ENCODE results near the gene WDPCP. TPM values are rescaled to one million over a fixed set of nuclear protein-coding genes. Genes with fewer than 3 reads are reported as not detected.

The WDPCP gene
- total and polyA plus RNA-seq, 2 experiments from 2014 or later: 8.8 to 20.4 TPM

DNA sequence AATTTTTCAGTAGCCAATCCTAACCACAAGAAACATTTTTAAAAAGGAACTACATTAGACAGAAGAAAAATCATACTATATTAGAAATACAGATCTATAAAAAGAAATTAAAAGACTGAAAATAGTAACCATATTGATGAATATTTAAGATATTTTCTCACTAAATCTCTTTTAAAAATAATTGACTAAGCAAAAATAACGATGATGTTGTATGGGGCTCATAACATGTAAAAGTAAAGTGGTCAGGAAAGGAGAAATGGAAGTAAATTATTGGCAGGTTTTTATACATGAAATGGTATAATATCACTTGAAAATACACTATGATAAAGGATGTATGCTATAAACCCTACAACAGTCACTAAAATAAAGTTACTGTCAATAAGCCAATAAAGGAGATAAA is 5.4 kb downstream of the WDPCP start:
- peaks cover 7% of the 10 kb centered on the region for H3K27me3 Mint-ChIP-seq (ENCODE audit: insufficient read depth, low read depth, poor library complexity)
- H3K27me3 ChIP-seq (ENCODE audit: insufficient read depth): no peaks in the 10 kb centered on the region
- H3K4me3 Mint-ChIP-seq: no peak overlapping the region; the same call in 2 of the 3 replicates
- H3K27ac ChIP-seq (ENCODE audit: low read depth): no peak overlapping the region
- TF ChIP-seq ZNF331 (CRISPR knock-in tag; IDR thresholded peaks at IDR 0.05; ENCODE audit: low read depth): no peak
- no peak for TF ChIP-seq CTCF (conservative IDR thresholded peaks at IDR 0.05; ENCODE audit: low read depth in 2 of 2)
- TF ChIP-seq CREB1 (CRISPR knock-in tag; IDR thresholded peaks at IDR 0.05; ENCODE audit: low read depth): no peak
- TF ChIP-seq POLR2AphosphoS5 (IDR thresholded peaks at IDR 0.05; ENCODE audit: low read depth): no peak
- TF ChIP-seq ZNF462 (CRISPR knock-in tag; IDR thresholded peaks at IDR 0.05): no peak
- no peak for TF ChIP-seq JUNB (IDR thresholded peaks at IDR 0.05; ENCODE audit: unreplicated experiment)
- no peak for TF ChIP-seq STAT1 (IDR thresholded peaks at IDR 0.05; ENCODE audit: unreplicated experiment)
- TF ChIP-seq EZH2phosphoT487 (IDR thresholded peaks at IDR 0.05; ENCODE audit: unreplicated experiment): no peak
- TF ChIP-seq, protein P1, sequence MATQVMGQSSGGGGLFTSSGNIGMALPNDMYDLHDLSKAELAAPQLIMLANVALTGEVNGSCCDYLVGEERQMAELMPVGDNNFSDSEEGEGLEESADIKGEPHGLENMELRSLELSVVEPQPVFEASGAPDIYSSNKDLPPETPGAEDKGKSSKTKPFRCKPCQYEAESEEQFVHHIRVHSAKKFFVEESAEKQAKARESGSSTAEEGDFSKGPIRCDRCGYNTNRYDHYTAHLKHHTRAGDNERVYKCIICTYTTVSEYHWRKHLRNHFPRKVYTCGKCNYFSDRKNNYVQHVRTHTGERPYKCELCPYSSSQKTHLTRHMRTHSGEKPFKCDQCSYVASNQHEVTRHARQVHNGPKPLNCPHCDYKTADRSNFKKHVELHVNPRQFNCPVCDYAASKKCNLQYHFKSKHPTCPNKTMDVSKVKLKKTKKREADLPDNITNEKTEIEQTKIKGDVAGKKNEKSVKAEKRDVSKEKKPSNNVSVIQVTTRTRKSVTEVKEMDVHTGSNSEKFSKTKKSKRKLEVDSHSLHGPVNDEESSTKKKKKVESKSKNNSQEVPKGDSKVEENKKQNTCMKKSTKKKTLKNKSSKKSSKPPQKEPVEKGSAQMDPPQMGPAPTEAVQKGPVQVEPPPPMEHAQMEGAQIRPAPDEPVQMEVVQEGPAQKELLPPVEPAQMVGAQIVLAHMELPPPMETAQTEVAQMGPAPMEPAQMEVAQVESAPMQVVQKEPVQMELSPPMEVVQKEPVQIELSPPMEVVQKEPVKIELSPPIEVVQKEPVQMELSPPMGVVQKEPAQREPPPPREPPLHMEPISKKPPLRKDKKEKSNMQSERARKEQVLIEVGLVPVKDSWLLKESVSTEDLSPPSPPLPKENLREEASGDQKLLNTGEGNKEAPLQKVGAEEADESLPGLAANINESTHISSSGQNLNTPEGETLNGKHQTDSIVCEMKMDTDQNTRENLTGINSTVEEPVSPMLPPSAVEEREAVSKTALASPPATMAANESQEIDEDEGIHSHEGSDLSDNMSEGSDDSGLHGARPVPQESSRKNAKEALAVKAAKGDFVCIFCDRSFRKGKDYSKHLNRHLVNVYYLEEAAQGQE (IDR thresholded peaks at IDR 0.05; ENCODE audit: unreplicated experiment): no peak
- TF ChIP-seq, protein P2, sequence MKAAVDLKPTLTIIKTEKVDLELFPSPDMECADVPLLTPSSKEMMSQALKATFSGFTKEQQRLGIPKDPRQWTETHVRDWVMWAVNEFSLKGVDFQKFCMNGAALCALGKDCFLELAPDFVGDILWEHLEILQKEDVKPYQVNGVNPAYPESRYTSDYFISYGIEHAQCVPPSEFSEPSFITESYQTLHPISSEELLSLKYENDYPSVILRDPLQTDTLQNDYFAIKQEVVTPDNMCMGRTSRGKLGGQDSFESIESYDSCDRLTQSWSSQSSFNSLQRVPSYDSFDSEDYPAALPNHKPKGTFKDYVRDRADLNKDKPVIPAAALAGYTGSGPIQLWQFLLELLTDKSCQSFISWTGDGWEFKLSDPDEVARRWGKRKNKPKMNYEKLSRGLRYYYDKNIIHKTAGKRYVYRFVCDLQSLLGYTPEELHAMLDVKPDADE (IDR thresholded peaks at IDR 0.05): no peak
- H3K9me2 ChIP-seq (ENCODE audit: insufficient read depth): no peaks in the 10 kb centered on the region
- no peak overlapping the region; the same call in 1 of the 2 replicates for H3K27ac Mint-ChIP-seq
- no peak overlapping the region for H3K4me2 ChIP-seq
- H3K9me3 Mint-ChIP-seq: no peaks in the 10 kb centered on the region
- peaks cover 85% of the 10 kb centered on the region for H3K79me2 ChIP-seq (replicated peaks; ENCODE audit: insufficient read depth)
- no peaks in the 10 kb centered on the region for H4K20me1 ChIP-seq (replicated peaks; ENCODE audit: insufficient read depth)
- no peaks in the 10 kb centered on the region for H3K36me3 ChIP-seq (ENCODE audit: insufficient read depth)
- ATAC-seq (no peak), DNase-seq (ENCODE audit: low spot score) (no peak)
- H3K4me1 Mint-ChIP-seq: peaks cover 41% of the 10 kb centered on the region
- peaks cover 8% of the 10 kb centered on the region; the same call in 2 of the 3 replicates for H3K36me3 Mint-ChIP-seq (ENCODE audit: low read depth)
- no peak overlapping the region for H3K4me3 ChIP-seq
- no peak overlapping the region for H2AFZ ChIP-seq
- no peaks in the 10 kb centered on the region for H3F3A ChIP-seq (replicated peaks; ENCODE audit: low read depth)
- peaks cover 8% of the 10 kb centered on the region for H3K4me1 ChIP-seq (ENCODE audit: insufficient read depth)
